Activated T-cell treated with anti-CD3 and anti-CD28 coated beads, Interleukin-2, amount 50 U/mL, for 48 hours (primary cell): ENCODE measurements around the gene SPPL2C.

Experiments
- DNase-seq, 2 experiments: peaks; one replicate each; pipeline ENCODE4 v3.0.0-alpha.2; 2020

The SPPL2C gene

GRCh38 chr17:45889579-45889978, 44.9 kb downstream of the SPPL2C start:
- no peak for DNase-seq

DNA sequence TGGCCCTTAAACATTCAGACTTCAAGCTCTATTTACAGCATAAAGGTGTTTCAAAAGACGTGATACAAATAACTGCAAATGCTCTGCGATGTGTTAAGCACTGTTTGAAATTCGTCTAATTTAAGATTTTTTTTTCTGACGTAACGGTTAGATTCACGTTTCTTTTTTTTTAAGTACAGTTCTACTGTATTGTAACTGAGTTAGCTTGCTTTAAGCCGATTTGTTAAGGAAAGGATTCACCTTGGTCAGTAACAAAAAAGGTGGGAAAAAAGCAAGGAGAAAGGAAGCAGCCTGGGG, 49.0 kb downstream of the SPPL2C start:
- DNase-seq: no peak

- DNase-seq: peak; percentile 84 to 90
Measured at GRCh38 chr17:45894022-45894784, 49.5 kb downstream of the SPPL2C start, which contains the start of gene MAPT. Gene MAPT (plus strand): TSS chr17:45894554. CDS start chr17:45962338, 67,784 bp downstream.

GRCh38 chr17:45895304-45895968, 50.8 kb downstream of the SPPL2C start:
- peak; percentile 47 for DNase-seq

DNA sequence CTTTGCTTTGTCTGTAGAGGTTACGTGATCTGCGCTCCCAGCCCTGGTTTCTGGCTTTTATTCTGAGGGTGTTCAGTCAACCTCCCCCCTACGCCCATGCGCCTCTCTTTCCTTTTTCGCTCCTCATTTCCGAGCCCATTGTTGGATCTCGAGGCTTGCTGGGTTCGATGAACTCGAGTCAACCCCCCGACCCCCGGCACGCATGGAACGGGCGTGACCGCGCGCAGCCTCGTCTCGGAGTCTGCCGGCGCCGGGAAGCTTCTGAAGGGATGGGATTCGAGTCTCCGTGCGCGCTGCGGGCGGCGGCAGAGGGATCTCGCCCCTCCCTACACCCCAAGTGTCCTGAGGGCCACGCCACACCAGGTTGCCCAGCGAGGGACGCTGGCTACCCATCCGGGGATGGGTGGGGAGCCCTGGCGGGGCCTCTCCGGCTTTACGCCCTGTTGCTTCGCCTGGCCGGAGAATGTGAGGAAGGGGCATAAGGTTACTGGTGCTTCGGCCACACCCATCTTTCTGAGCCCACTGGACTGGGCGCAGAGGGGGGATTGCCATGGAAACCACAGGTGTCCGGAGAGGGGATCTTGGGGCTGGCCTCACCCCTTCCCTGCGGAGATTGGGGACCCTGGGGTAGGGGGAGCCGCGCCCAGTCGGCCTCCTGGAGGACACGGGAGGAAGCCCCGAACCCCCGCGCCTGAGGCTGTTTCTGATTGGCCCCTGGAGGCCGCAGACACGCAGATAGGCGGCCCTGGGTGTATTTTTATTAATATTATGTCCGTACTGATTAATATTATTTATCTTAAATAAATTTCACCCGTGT, 51.5 kb downstream of the SPPL2C start:
- peak; percentile 31 to 47 for DNase-seq
